Skeletal muscle tissue (tissue), 4 donors: ENCODE measurements around the gene SLC2A2. TPM values are rescaled to one million over a fixed set of nuclear protein-coding genes. Genes with fewer than 3 reads are reported as not detected.

ENCODE experiments used
- H3K27ac ChIP-seq: one replicate; pipeline ENCODE4 v1.7.0; 2013; ENCODE audit warnings: mild to moderate bottlenecking, low read depth, low read length, inconsistent platforms
- H3K27me3 ChIP-seq, 3 donors: one replicate each; pipeline ENCODE4 v1.7.0; 2013; ENCODE audit warnings: low read length in 3 of 3; ENCODE audit not compliant: control insufficient read depth in 3 of 3, insufficient read depth in 3 of 3
- H3K36me3 ChIP-seq, 3 donors: one replicate each; pipeline ENCODE4 v1.7.0; 2013; ENCODE audit warnings: low read length in 3 of 3; ENCODE audit not compliant: control insufficient read depth in 3 of 3, insufficient read depth in 3 of 3
- H3K4me1 ChIP-seq, 3 donors: one replicate each; pipeline ENCODE4 v1.7.0; 2013; ENCODE audit warnings: low read length in 3 of 3, mild to moderate bottlenecking in 3 of 3; ENCODE audit not compliant: control insufficient read depth in 3 of 3, insufficient read depth in 3 of 3
- H3K4me3 ChIP-seq, 3 donors: one replicate each; pipeline ENCODE4 v1.7.0; 2013; ENCODE audit warnings: low read length in 3 of 3
- H3K9ac ChIP-seq, 3 donors: one replicate each; pipeline ENCODE4 v1.7.0; 2013; ENCODE audit warnings: low read length in 3 of 3, mild to moderate bottlenecking in 3 of 3, moderate library complexity in 2 of 3, low read depth in 1 of 3
- H3K9me3 ChIP-seq, 3 donors: one replicate each; pipeline ENCODE4 v1.7.0; 2013; ENCODE audit warnings: low read length in 3 of 3; ENCODE audit not compliant: control insufficient read depth in 3 of 3
- total RNA-seq: library from RNA; depleted of rRNA; stranded (reverse); fragments of >200 nt; gene quantifications from one replicate; pipeline ENCODE4 v1.2.3, GENCODE V29; 2014
- donor health status: Osteomylitis.

Gene SLC2A2
- total RNA-seq, 1 donor from 2014 or later, result not detected

DNA sequence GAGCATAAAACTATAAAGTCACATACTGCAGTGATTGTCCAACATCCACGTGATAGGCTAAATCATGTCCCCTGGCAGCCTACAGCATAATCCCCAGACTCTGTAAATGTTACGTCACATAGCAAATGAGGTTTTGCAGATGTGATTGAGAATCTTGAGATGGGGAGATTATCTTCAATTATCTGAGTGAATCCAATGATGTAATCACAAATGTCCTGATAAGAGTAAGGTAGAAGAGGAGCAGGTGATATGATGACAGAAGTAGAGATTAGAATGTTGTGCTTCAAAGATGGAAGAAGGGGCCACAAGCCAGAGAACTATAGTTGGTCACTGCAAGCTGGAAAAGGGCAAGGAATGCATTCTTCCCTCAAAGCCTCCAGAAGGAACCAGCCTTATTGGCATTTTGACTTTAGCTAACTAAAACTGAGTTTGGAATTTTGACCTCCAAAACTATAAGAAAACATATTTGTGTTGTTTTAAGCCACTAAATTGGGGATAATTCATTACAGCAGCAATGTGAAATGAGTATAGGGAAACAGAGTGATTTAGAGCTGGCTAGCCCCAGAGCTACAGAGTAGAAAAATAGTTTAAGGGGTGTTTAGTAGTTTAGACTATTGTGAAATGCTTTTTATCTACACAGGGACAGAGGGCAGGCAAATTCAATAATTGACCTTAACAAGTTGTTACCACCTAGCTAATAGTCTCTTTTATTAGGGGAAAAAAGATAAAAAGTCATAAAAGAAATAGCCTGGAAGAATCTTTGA, 15.2 kb downstream of the SLC2A2 start:
- Histone ChIP-seq H3K9ac (no peak overlapping the region), H3K36me3 (no peaks in the 10 kb centered on the region), H3K27ac (no peak overlapping the region), H3K4me1 (no peaks in the 10 kb centered on the region), H3K4me3 (no peak overlapping the region), H3K27me3 (no peaks in the 10 kb centered on the region), H3K9me3 (no peaks in the 10 kb centered on the region)

DNA sequence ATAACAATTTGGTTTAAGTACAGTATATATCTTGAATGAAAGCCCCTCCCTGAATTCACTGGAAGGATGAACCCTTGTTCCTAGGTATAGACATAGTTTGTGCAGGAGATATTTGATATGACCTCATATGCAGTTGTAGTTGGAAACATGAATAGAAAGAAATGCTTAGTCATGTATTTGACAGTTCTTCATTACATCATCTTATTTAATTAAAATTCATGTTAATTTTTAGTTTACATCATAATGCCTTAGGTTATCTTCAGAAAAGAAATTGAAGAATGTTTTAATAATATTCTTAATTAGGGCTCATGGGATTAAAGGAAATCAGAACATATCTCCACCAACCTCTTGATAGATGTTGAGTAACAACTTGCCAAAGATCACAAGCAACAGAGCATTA, 19.2 kb downstream of the SLC2A2 start:
- Histone ChIP-seq H3K9ac (no peak overlapping the region), H3K4me1 (no peaks in the 10 kb centered on the region), H3K27me3 (no peaks in the 10 kb centered on the region), H3K4me3 (no peak overlapping the region), H3K36me3 (no peaks in the 10 kb centered on the region), H3K9me3 (no peaks in the 10 kb centered on the region), H3K27ac (no peak overlapping the region)

DNA sequence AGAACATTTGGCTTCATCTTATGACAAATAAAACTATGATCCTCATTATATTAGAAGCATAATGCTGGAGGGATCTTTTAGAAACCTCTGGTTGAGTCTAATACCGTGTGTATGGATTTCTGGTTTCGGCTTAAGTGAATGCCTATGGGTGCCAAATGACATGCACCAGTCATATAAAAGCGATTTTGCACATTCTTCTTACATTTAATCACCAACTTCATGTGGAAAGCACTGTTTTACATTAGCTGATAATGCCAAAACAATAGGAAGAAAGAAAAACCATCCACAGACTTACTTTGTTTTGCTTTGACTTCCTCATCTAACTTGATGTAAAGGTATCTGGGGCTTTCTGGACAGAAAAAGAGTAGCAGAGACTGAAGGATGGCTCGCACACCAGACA, 20.9 kb downstream of the SLC2A2 start:
- H3K27me3 ChIP-seq, result no peaks in the 10 kb centered on the region
- H3K9ac ChIP-seq, result no peak overlapping the region
- H3K4me3 ChIP-seq, result no peak overlapping the region

DNA sequence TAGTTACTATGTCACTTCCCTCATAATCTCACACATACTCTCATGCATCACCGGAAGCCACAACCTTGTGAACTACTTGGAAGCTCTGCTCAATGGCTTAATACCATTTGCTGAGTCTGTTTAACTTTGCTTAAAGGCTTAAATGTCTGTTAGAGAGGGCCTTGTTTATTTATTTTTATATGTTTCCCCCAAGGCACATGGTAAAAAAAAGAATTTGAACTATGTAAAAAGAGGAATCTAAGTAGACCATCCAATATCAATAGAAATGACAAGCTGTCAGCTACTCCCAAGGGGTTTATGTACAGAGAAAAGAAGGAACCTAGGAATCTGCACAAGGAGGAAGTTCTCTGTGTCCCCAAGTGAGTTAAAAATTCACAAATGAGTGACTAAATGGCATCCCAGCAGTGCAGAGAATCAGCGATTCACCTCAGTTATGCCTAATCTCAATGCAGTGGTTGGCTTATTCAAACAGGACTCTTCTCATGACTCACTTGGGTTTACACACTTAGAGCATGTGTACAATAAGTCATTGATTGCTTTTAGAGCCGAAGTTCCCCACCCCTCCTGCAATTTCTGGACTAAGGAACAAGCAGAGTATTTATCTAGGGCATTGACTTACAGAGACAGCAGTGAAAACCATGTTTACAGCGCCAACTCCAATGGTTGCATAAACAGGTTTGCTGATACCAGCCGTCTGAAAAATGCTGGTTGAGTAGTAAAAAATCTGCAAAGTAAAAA, 24.4 kb downstream of the SLC2A2 start:
- no peaks in the 10 kb centered on the region for H3K36me3 ChIP-seq
- no peaks in the 10 kb centered on the region for H3K27me3 ChIP-seq
- H3K9me3 ChIP-seq, result no peaks in the 10 kb centered on the region
- no peak overlapping the region for H3K9ac ChIP-seq
- H3K27ac ChIP-seq, result no peak overlapping the region
- H3K4me1 ChIP-seq, result peaks cover 0 to 3% (median 0%) of the 10 kb centered on the region in 3 donors
- no peak overlapping the region for H3K4me3 ChIP-seq

More for the DNA sequence above, 20.9 kb downstream of the SLC2A2 start:
- no peaks in the 10 kb centered on the region for H3K36me3 ChIP-seq
- no peaks in the 10 kb centered on the region for H3K4me1 ChIP-seq
- H3K9me3 ChIP-seq, result no peaks in the 10 kb centered on the region
- H3K27ac ChIP-seq, result no peak overlapping the region

DNA sequence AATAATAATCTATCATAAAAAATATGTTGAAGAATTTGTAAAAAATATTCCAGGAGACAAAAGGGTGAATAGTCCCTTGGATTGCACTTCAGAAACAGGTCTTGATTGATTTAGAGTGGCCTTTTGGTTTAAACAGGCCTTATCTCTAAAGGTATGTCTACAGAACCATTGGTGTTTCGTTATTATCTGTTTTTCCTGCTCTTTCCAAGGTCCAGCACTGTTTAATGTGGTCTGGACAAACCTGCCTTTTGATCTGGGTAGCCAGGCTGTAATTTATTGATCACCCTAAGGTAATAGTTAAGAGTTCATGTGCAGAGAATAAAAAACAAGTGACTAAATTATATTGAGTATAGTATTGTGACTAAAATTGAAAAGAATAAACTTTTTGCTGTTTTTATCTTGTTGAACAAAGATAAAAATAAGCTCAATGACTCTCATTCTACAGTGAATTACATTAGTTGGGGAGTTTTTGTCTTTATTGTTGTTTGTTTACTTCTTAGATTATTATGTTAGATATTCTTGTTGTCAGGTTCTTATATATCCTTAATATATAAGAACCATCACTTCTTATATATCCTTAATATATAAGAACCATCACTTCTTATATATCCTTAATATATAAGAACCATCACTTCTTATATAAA, 25.1 kb downstream of the SLC2A2 start:
- no peaks in the 10 kb centered on the region for H3K36me3 ChIP-seq
- H3K27ac ChIP-seq, result no peak overlapping the region
- H3K27me3 ChIP-seq, result no peaks in the 10 kb centered on the region
- no peaks in the 10 kb centered on the region for H3K9me3 ChIP-seq
- H3K4me3 ChIP-seq, result no peak overlapping the region
- H3K4me1 ChIP-seq, result peaks cover 0 to 3% (median 0%) of the 10 kb centered on the region in 3 donors
- no peak overlapping the region for H3K9ac ChIP-seq

- Histone ChIP-seq H3K9ac (no peak overlapping the region), H3K36me3 (no peaks in the 10 kb centered on the region), H3K9me3 (no peaks in the 10 kb centered on the region), H3K4me1 (peaks cover 0 to 3% (median 0%) of the 10 kb centered on the region in 3 donors), H3K4me3 (no peak overlapping the region), H3K27me3 (no peaks in the 10 kb centered on the region), H3K27ac (no peak overlapping the region)
Observed at GRCh38 chr3:171000281-171000680, 26.2 kb downstream of the SLC2A2 start.

- no peaks in the 10 kb centered on the region for H3K9me3 ChIP-seq
Observed at GRCh38 chr3:170999737-171000242, 26.7 kb downstream of the SLC2A2 start.

GRCh38 chr3:170997961-170998913, 28.3 kb downstream of the SLC2A2 start:
- peaks cover 0 to 3% (median 0%) of the 10 kb centered on the region in 3 donors for H3K4me1 ChIP-seq
- H3K27ac ChIP-seq, result no peak overlapping the region
- H3K27me3 ChIP-seq, result no peaks in the 10 kb centered on the region
- H3K4me3 ChIP-seq, result no peak overlapping the region
- H3K9ac ChIP-seq, result no peak overlapping the region
- H3K36me3 ChIP-seq, result no peaks in the 10 kb centered on the region
- H3K9me3 ChIP-seq, result no peaks in the 10 kb centered on the region

More at GRCh38 chr3:170999737-171000242, 26.7 kb downstream of the SLC2A2 start:
- H3K27me3 ChIP-seq, result no peaks in the 10 kb centered on the region
- no peaks in the 10 kb centered on the region for H3K36me3 ChIP-seq
- H3K9ac ChIP-seq, result no peak overlapping the region
- H3K4me1 ChIP-seq, result peaks cover 0 to 3% (median 0%) of the 10 kb centered on the region in 3 donors
- no peak overlapping the region for H3K27ac ChIP-seq
- no peak overlapping the region for H3K4me3 ChIP-seq

GRCh38 chr3:170992854-170993253, 33.7 kb downstream of the SLC2A2 start:
- Histone ChIP-seq H3K27ac (no peak overlapping the region), H3K9me3 (no peaks in the 10 kb centered on the region), H3K4me1 (peaks cover 0 to under 1% (median 0%) of the 10 kb centered on the region in 3 donors), H3K36me3 (no peaks in the 10 kb centered on the region), H3K9ac (no peak overlapping the region), H3K4me3 (no peak overlapping the region), H3K27me3 (peaks cover 0 to 2% (median 0%) of the 10 kb centered on the region in 3 donors)
